ENCODE measurements around the gene MYO5B. TPM values are rescaled to one million over a fixed set of nuclear protein-coding genes. Genes with fewer than 3 reads are reported as not detected.

Gene MYO5B
- polyA plus RNA-seq, 2 of the 4 experiments (the other 2 are of a cell fraction), result 6.4 to 18.4 TPM

DNA sequence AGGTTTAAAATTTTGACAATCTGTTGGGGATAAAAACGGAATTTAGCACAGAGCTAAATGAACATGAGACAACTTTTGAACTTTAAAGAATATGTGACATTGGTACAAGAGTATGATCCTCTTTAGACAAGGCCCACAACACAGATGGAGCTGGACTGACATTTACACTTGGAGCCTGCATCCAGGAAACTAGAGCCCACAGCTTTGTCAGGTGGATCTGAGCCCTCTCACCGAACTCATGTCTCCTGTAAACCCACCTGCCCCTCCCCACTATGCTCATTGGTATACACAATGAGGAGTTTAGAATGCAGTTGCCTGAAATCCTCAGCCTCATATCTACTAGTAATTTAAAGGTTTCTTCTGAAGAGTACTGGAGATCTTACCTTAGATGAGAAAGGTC, 359.5 kb downstream of the MYO5B start:
- Histone ChIP-seq H3K4me2 (peak overlapping the region; percentile 79), H3K9me3 (peaks cover 2% of the 10 kb centered on the region; the same call in 1 of the 3 replicates), H3K4me1 (peaks cover 48% of the 10 kb centered on the region), H3K4me3 (0 out of 3 replicates have a peak overlapping the region, but pooled peaks have one; percentile 8), H3K27ac (peak overlapping the region; percentile 67 to 75)
- FAIRE-seq, result no peak
- POLR2A ChIA-PET, result no interaction called here
- 3% methylated on average over 2 of the region's 2 CpGs for WGBS (ENCODE audit: missing lambda C conversion rate)
- CTCF ChIA-PET, result interaction anchor here (1.8 to 2.0 kb wide), 2 partner anchors 24 to 183 kb away, joined by 3 to 16 read pairs; no protein-coding TSS in a partner anchor
- peak; percentile 36 to 61; a peak in 3 of 6 replicates for ATAC-seq
- TF ChIP-seq ZFP36 (IDR thresholded peaks at IDR 0.05; ENCODE audit: borderline replicate concordance, partially characterized antibody) (no peak), RNF2 (IDR thresholded peaks at IDR 0.05; ENCODE audit: borderline replicate concordance, low read depth) (no peak), JUN (IDR thresholded peaks at IDR 0.05) (no peak), CBX2 (IDR thresholded peaks at IDR 0.05; ENCODE audit: borderline replicate concordance, low read depth) (no peak), EHMT2 (IDR thresholded peaks at IDR 0.05; ENCODE audit: low read depth) (no peak), SMC3 (IDR thresholded peaks at IDR 0.05) (no peak), POLR2AphosphoS2 (conservative IDR thresholded peaks at IDR 0.05; ENCODE audit: low read length) (no peak), CHD2 (IDR thresholded peaks at IDR 0.05; ENCODE audit: low read length, partially characterized antibody) (no peak), CHD4 (IDR thresholded peaks at IDR 0.05; ENCODE audit: borderline replicate concordance) (no peak), SREBF2 (IDR thresholded peaks at IDR 0.05) (no peak)
- TF ChIP-seq, protein P1, sequence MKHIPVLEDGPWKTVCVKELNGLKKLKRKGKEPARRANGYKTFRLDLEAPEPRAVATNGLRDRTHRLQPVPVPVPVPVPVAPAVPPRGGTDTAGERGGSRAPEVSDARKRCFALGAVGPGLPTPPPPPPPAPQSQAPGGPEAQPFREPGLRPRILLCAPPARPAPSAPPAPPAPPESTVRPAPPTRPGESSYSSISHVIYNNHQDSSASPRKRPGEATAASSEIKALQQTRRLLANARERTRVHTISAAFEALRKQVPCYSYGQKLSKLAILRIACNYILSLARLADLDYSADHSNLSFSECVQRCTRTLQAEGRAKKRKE (CRISPR knock-in tag; IDR thresholded peaks at IDR 0.05; ENCODE audit: low read depth), result no peak
- TF ChIP-seq, protein P2, sequence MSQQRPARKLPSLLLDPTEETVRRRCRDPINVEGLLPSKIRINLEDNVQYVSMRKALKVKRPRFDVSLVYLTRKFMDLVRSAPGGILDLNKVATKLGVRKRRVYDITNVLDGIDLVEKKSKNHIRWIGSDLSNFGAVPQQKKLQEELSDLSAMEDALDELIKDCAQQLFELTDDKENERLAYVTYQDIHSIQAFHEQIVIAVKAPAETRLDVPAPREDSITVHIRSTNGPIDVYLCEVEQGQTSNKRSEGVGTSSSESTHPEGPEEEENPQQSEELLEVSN (IDR thresholded peaks at IDR 0.05; ENCODE audit: borderline replicate concordance, low read depth), result no peak
- DNase-seq (ENCODE audit: low read depth in 1 of 2, low spot score in 1 of 2), result no peak

DNA sequence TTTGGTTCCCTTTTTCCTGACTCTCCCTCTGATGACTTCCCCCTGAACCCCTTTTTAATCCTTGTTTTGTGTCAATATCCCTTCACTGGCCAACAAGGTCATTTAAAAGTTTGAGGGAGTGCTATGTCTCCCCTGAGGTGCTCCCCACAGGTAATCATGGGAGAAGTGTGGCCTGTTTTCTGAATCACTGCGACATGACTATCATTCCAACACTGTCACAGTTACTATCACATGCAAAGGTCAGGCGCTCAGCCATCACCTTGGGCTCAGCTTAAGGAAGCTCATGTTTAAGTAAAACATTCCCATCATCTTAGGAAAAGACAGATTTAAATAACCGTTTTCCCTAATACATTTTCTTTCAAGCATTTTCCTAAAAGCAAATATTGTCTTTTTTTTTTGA, 360.7 kb downstream of the MYO5B start:
- ATAC-seq, result no peak
- no peak overlapping the region for H3K4me3 ChIP-seq
- H3K27ac ChIP-seq, result peak overlapping the region; percentile 43 to 81
- H3K9me3 ChIP-seq, result peaks cover 10% of the 10 kb centered on the region; the same call in 2 of the 3 replicates
- CTCF ChIA-PET, result interaction anchor here (1.8 to 2.0 kb wide), 2 partner anchors 25 to 182 kb away, joined by 3 to 16 read pairs; no protein-coding TSS in a partner anchor
- no peak for FAIRE-seq
- H3K4me2 ChIP-seq, result peak overlapping the region; percentile 79; the same call in 1 of the 3 replicates
- POLR2A ChIA-PET, result interaction anchor here (1.0 kb wide), 1 partner anchor 10 kb away, joined by 3 read pairs; no protein-coding TSS in a partner anchor
- peaks cover 44% of the 10 kb centered on the region for H3K4me1 ChIP-seq
- WGBS (ENCODE audit: missing lambda C conversion rate), result 81% methylated on average over 3 of the region's 3 CpGs
- TF ChIP-seq, protein P2 (IDR thresholded peaks at IDR 0.05; ENCODE audit: borderline replicate concordance, low read depth), result no peak
- TF ChIP-seq POLR2A (IDR thresholded peaks at IDR 0.05; ENCODE audit: low read length) (no peak), EHF (CRISPR knock-in tag; IDR thresholded peaks at IDR 0.05) (no peak), TFCP2L1 (CRISPR knock-in tag; IDR thresholded peaks at IDR 0.05) (no peak)
- DNase-seq (ENCODE audit: low read depth in 1 of 2, low spot score in 1 of 2), result no peak

DNA sequence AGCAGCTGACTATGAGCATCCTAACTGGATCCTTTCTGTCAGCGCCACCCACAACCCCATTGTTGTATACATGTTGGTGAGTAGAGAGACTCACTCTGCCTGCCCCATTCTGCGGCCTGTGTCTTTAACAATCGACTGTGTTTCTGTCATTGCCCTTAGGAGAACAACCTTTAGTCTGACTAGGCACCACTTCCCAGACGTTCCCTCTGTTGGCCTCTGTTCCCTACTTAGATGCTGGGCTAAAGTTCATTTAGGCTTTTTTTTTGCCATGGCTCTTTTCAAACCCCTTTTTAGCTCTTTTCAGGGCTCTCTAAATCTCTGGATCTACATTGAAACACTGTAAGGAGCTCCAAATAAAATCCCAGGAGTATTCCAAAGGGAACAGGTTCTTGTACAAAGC, 361.1 kb downstream of the MYO5B start:
- ChIA-PET POLR2A (interaction anchor here (1.0 kb wide), 1 partner anchor 11 kb away, joined by 3 read pairs; no protein-coding TSS in a partner anchor), CTCF (interaction anchor here (2.0 kb wide), 1 partner anchor 25 kb away, joined by 16 read pairs; no protein-coding TSS in a partner anchor)
- no peak for TF ChIP-seq HOXA7 (CRISPR knock-in tag; IDR thresholded peaks at IDR 0.05)
- TF ChIP-seq RARB (CRISPR knock-in tag; IDR thresholded peaks at IDR 0.05), result no peak
- TF ChIP-seq EP300 (IDR thresholded peaks at IDR 0.05), result no peak
- TF ChIP-seq, protein P3, sequence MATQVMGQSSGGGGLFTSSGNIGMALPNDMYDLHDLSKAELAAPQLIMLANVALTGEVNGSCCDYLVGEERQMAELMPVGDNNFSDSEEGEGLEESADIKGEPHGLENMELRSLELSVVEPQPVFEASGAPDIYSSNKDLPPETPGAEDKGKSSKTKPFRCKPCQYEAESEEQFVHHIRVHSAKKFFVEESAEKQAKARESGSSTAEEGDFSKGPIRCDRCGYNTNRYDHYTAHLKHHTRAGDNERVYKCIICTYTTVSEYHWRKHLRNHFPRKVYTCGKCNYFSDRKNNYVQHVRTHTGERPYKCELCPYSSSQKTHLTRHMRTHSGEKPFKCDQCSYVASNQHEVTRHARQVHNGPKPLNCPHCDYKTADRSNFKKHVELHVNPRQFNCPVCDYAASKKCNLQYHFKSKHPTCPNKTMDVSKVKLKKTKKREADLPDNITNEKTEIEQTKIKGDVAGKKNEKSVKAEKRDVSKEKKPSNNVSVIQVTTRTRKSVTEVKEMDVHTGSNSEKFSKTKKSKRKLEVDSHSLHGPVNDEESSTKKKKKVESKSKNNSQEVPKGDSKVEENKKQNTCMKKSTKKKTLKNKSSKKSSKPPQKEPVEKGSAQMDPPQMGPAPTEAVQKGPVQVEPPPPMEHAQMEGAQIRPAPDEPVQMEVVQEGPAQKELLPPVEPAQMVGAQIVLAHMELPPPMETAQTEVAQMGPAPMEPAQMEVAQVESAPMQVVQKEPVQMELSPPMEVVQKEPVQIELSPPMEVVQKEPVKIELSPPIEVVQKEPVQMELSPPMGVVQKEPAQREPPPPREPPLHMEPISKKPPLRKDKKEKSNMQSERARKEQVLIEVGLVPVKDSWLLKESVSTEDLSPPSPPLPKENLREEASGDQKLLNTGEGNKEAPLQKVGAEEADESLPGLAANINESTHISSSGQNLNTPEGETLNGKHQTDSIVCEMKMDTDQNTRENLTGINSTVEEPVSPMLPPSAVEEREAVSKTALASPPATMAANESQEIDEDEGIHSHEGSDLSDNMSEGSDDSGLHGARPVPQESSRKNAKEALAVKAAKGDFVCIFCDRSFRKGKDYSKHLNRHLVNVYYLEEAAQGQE (IDR thresholded peaks at IDR 0.05), result no peak
- TF ChIP-seq, protein P2 (IDR thresholded peaks at IDR 0.05; ENCODE audit: borderline replicate concordance, low read depth), result no peak
- no peak for TF ChIP-seq EHMT2 (IDR thresholded peaks at IDR 0.05; ENCODE audit: low read depth)
- no peak for TF ChIP-seq ELK1 (IDR thresholded peaks at IDR 0.05; ENCODE audit: low read depth, low read length)
- TF ChIP-seq RFX5 (IDR thresholded peaks at IDR 0.05), result no peak
- peak overlapping the region; percentile 43 to 81 for H3K27ac ChIP-seq
- H3K9me3 ChIP-seq, result peaks cover 10% of the 10 kb centered on the region; the same call in 2 of the 3 replicates
- WGBS (ENCODE audit: missing lambda C conversion rate), result 81% methylated on average over 4 of the region's 4 CpGs
- DNase-seq (ENCODE audit: low read depth in 1 of 2, low spot score in 1 of 2) (no peak), FAIRE-seq (no peak), ATAC-seq (no peak)
- no peak overlapping the region for H3K4me2 ChIP-seq
- peaks cover 40% of the 10 kb centered on the region for H3K4me1 ChIP-seq
- H3K4me3 ChIP-seq, result no peak overlapping the region

Data from A549 (cell line).